Nephron progenitor cell (in vitro differentiated cells): Measurements from ENCODE around the gene SLC35E3.
"Not testable (repeated sequence)": the region's sequence is repeated elsewhere in the genome, so short reads cannot be mapped to it uniquely, and the experiment has no call there.

ENCODE experiments used
- DNase-seq: peaks from one replicate; pipeline ENCODE4 v3.0.0; 2021
- H3K27ac Mint-ChIP-seq: 2 replicates; pipeline ENCODE4 v1.8.0; 2021; ENCODE audit warnings: mild to moderate bottlenecking, moderate library complexity, mixed read lengths
- H3K27me3 Mint-ChIP-seq: 2 replicates; pipeline ENCODE4 v1.8.0; 2021; ENCODE audit warnings: mild to moderate bottlenecking, low read depth, mixed read lengths; ENCODE audit not compliant: poor library complexity
- H3K36me3 Mint-ChIP-seq: 2 replicates; pipeline ENCODE4 v1.8.0; 2021; ENCODE audit warnings: low read depth, mixed read lengths
- H3K4me1 Mint-ChIP-seq: 2 replicates; pipeline ENCODE4 v1.8.0; 2021; ENCODE audit warnings: mixed read lengths
- H3K4me3 Mint-ChIP-seq: 2 replicates; pipeline ENCODE4 v1.8.0; 2021; ENCODE audit warnings: mild to moderate bottlenecking, moderate library complexity, mixed read lengths
- H3K9me3 Mint-ChIP-seq: 2 replicates; pipeline ENCODE4 v1.8.0; 2021; ENCODE audit warnings: mild to moderate bottlenecking, moderate library complexity, mixed read lengths
- TF ChIP-seq, protein P1 (sequence below): fragments of 200-600 bp; sonication (generic); IDR thresholded peaks from 2 replicates; pipeline ENCODE4 v1.5.0; 2021; ENCODE audit warnings: antibody characterized with exemption

Gene SLC35E3

DNA sequence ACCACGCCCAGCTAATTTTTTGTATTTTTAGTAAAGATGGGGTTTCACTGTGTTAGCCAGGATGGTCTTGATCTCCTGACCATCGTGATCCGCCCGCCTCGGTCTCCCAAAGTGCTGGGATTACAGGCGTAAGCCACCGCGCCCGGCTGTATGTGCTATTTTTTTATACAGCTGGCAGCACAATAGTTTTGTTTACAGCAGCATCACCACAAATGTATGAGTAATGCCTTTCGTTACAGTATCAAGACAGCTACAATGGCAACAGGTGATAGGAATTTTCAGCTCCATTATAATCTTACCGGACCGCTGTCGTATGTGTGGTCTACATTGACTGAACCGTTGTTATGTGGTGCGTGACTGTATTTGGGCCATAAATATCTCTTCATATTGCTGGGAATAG is 50.4 kb downstream of the SLC35E3 start:
- Mint-ChIP-seq H3K27ac (no peak overlapping the region), H3K4me3 (no peak overlapping the region), H3K27me3 (peaks cover 4% of the 10 kb centered on the region), H3K4me1 (no peaks in the 10 kb centered on the region), H3K36me3 (no peaks in the 10 kb centered on the region), H3K9me3 (no peaks in the 10 kb centered on the region)
- TF ChIP-seq, protein P1, sequence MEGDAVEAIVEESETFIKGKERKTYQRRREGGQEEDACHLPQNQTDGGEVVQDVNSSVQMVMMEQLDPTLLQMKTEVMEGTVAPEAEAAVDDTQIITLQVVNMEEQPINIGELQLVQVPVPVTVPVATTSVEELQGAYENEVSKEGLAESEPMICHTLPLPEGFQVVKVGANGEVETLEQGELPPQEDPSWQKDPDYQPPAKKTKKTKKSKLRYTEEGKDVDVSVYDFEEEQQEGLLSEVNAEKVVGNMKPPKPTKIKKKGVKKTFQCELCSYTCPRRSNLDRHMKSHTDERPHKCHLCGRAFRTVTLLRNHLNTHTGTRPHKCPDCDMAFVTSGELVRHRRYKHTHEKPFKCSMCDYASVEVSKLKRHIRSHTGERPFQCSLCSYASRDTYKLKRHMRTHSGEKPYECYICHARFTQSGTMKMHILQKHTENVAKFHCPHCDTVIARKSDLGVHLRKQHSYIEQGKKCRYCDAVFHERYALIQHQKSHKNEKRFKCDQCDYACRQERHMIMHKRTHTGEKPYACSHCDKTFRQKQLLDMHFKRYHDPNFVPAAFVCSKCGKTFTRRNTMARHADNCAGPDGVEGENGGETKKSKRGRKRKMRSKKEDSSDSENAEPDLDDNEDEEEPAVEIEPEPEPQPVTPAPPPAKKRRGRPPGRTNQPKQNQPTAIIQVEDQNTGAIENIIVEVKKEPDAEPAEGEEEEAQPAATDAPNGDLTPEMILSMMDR: no peak
- DNase-seq: no peak

DNA sequence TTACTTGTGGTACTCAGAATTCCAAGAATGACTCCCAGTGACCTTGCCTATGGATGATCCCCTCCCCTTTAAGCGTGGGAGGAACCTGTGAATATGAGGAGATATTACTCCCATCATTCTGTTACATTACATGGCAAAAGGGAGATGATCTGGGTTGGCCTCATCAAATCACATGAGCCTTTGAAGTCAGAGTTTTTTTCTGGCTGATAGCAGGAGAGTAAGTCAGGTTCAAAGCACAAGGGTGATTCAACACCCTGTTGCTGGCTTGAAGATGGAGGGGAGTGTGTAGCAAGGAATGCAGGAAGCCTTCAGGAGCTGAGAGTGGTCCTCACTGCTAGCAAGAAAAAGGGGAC is 52.9 kb downstream of the SLC35E3 start:
- no peak for DNase-seq
- TF ChIP-seq, protein P1: no peak
- peaks cover 4% of the 10 kb centered on the region for H3K27me3 Mint-ChIP-seq
- H3K4me3 Mint-ChIP-seq: no peak overlapping the region
- no peaks in the 10 kb centered on the region for H3K36me3 Mint-ChIP-seq
- no peaks in the 10 kb centered on the region for H3K4me1 Mint-ChIP-seq
- no peaks in the 10 kb centered on the region for H3K9me3 Mint-ChIP-seq
- no peak overlapping the region for H3K27ac Mint-ChIP-seq

- no peak for DNase-seq
- Mint-ChIP-seq H3K4me1 (peaks cover 3% of the 10 kb centered on the region), H3K4me3 (no peak overlapping the region), H3K27me3 (peaks cover 4% of the 10 kb centered on the region), H3K9me3 (no peaks in the 10 kb centered on the region), H3K36me3 (no peaks in the 10 kb centered on the region), H3K27ac (no peak overlapping the region)
- TF ChIP-seq, protein P1: no peak
Measured at GRCh38 chr12:68800294-68800693, 54.3 kb downstream of the SLC35E3 start.

- not testable (repeated sequence) for H3K9me3 Mint-ChIP-seq, H3K27me3 Mint-ChIP-seq, DNase-seq, H3K36me3 Mint-ChIP-seq, H3K27ac Mint-ChIP-seq, H3K4me3 Mint-ChIP-seq
- peaks cover 11% of the 10 kb centered on the region for H3K4me1 Mint-ChIP-seq
Measured at GRCh38 chr12:68801124-68801523, 55.1 kb downstream of the SLC35E3 start.

DNA sequence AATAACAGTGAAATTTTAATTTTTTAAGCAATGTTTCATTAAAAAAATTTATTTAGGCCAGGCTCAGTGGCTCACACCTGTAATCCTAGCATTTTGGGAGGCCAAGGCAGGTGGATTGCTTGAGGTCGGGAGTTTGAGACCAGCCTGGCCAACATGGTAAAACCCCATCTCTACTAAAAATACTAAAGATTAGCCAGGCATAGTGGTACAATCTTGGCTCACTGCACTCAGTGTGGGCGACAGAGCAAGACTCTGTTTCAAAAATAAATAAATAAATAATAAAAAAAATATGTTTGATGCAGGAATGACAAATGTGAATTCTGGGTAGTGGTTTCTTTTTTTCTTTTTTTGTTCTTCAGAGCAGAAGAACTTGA is 56.4 kb downstream of the SLC35E3 start:
- not testable (repeated sequence) for H3K9me3 Mint-ChIP-seq, H3K27me3 Mint-ChIP-seq, H3K27ac Mint-ChIP-seq, H3K4me3 Mint-ChIP-seq, DNase-seq, H3K36me3 Mint-ChIP-seq
- H3K4me1 Mint-ChIP-seq: peaks cover 16% of the 10 kb centered on the region

GRCh38 chr12:68802911-68803651 is 57.1 kb downstream of the SLC35E3 start:
- not testable (repeated sequence) for H3K9me3 Mint-ChIP-seq, H3K27me3 Mint-ChIP-seq, DNase-seq, H3K36me3 Mint-ChIP-seq, H3K4me3 Mint-ChIP-seq, H3K27ac Mint-ChIP-seq
- H3K4me1 Mint-ChIP-seq: peaks cover 16% of the 10 kb centered on the region

DNA sequence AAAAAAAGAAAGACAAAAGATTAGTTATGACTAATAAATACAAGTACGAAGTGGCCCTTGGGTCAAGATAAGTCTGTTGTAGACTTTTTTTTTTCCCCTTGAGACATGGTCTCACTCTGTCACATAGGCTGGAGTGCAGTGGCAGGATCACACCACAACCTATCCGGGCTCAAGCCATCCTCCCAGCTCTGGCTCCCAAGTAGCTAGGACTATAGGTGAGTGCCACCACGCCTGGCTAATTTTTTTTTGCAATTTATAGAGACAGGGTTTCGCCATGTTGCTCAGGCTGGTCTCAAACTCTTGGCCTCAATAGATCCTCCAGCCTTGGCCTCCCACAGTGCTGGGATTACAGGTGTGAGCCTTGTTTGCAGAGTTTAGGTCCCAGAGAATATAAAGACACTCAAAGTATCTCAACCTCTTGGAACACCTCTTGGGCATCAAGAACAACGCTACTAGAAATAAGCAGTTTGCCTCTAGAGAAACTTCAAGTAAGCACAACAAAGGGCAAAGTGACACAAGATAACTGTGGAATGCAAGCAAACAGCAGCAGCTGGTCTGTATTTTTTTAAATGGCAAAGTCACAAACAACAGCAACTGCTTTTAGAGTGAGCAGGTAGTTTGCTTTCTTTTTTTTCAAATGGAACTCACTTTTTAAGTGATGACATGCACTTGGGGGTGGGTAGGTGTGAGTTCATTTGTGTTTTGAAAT is 58.1 kb downstream of the SLC35E3 start:
- peaks cover 21% of the 10 kb centered on the region for H3K4me1 Mint-ChIP-seq
- peaks cover 4% of the 10 kb centered on the region for H3K27me3 Mint-ChIP-seq
- no peaks in the 10 kb centered on the region for H3K9me3 Mint-ChIP-seq
- no peak overlapping the region for H3K4me3 Mint-ChIP-seq
- H3K27ac Mint-ChIP-seq: no peak overlapping the region
- no peak for DNase-seq
- H3K36me3 Mint-ChIP-seq: peaks cover 4% of the 10 kb centered on the region
- TF ChIP-seq, protein P1: no peak
